Inflammatory macrophage treated with lipopolysaccharide for 4 hours (primary cell): Measurements from ENCODE around the gene AMIGO1.

Experiments used
- DNase-seq: peaks from one replicate; pipeline ENCODE4 v3.0.0-alpha.2; 2020

Gene AMIGO1

GRCh38 chr1:109531826-109532364, 22.4 kb upstream of the AMIGO1 start:
- DNase-seq: no peak

GRCh38 chr1:109531380-109531779, 21.9 kb upstream of the AMIGO1 start:
- DNase-seq: no peak

GRCh38 chr1:109530457-109531087, 21.0 kb upstream of the AMIGO1 start:
- no peak for DNase-seq

GRCh38 chr1:109529881-109530456, 20.4 kb upstream of the AMIGO1 start:
- DNase-seq: no peak

- no peak for DNase-seq
These were observed 19.2 kb upstream of the AMIGO1 start for GRCh38 chr1:109528712-109529111.

GRCh38 chr1:109527846-109528695, 18.5 kb upstream of the AMIGO1 start:
- no peak for DNase-seq

GRCh38 chr1:109527098-109527811, 17.7 kb upstream of the AMIGO1 start:
- DNase-seq: no peak

GRCh38 chr1:109523706-109524105, 14.2 kb upstream of the AMIGO1 start:
- no peak for DNase-seq

GRCh38 chr1:109522026-109522425, 12.5 kb upstream of the AMIGO1 start:
- no peak for DNase-seq

GRCh38 chr1:109521002-109521951, 11.8 kb upstream of the AMIGO1 start:
- DNase-seq: no peak

- DNase-seq: no peak
These were observed 7.8 kb upstream of the AMIGO1 start for GRCh38 chr1:109517337-109517736.

- no peak for DNase-seq
These were observed 7.3 kb upstream of the AMIGO1 start for GRCh38 chr1:109516872-109517271.

GRCh38 chr1:109514846-109515245, 5.3 kb upstream of the AMIGO1 start:
- no peak for DNase-seq

- DNase-seq: no peak
These were observed 3.7 kb upstream of the AMIGO1 start for GRCh38 chr1:109513110-109513710.

- DNase-seq: no peak
These were observed 703 bp downstream of the AMIGO1 start for GRCh38 chr1:109508873-109509175.

GRCh38 chr1:109508001-109508872, 1.3 kb downstream of the AMIGO1 start:
- DNase-seq: no peak

GRCh38 chr1:109504974-109505373, 4.6 kb downstream of the AMIGO1 start:
- DNase-seq: no peak

GRCh38 chr1:109503935-109504334, 5.6 kb downstream of the AMIGO1 start:
- DNase-seq: no peak

GRCh38 chr1:109502364-109502851, 7.1 kb downstream of the AMIGO1 start:
- DNase-seq: no peak

- DNase-seq: peak; percentile 73
These were observed 7.7 kb downstream of the AMIGO1 start for GRCh38 chr1:109501644-109502363.
